C4-2B (cell line): Measurements from ENCODE around the gene IL17RB.

ENCODE experiments used
- H3K27ac ChIP-seq: fragments of 450-650 bp; 2 replicates; pipeline ENCODE4 v1.5.1; 2017
- ZFX ChIP-seq: fragments of 450-650 bp; IDR thresholded peaks from 2 replicates; pipeline ENCODE4 v1.6.1; 2017
- TF ChIP-seq, protein P1 (sequence below): fragments of 450-650 bp; conservative IDR thresholded peaks from 2 replicates; pipeline ENCODE4 v1.5.1; 2017; ENCODE audit warnings: mild to moderate bottlenecking

IL17RB gene

DNA sequence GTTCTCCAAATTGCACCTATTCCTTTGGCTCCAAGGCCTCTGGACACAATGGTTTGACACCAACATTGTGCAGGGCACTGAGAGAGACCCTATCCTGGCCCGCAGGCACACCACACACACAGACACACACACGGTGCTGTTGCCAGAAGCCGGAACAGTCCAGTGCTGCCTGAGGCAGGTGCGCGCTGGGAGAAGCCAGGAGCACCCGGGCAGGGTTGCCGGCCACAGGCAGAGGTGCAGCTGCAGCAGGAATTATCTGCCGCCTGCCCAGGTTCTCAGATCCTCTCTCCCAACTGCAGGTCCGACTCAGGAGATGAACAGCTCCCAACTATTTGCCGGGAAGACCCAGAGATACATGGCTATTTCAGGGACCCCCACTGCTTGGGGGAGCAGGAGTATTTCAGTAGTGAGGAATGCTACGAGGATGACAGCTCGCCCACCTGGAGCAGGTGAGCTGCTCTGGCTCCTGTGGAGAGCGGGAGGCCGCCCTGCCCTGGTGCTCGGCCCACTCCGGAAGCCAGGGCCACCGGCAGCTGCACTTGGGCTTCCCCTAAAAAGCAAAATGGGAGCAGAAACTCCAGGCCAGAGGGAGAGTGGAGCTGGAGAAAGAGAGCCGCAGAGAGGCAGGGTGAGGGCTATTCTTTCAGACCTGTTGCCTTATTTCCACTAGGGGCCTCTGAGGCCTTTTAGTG is 43.1 kb upstream of the IL17RB start:
- TF ChIP-seq ZFX: no peak
- TF ChIP-seq, protein P1, sequence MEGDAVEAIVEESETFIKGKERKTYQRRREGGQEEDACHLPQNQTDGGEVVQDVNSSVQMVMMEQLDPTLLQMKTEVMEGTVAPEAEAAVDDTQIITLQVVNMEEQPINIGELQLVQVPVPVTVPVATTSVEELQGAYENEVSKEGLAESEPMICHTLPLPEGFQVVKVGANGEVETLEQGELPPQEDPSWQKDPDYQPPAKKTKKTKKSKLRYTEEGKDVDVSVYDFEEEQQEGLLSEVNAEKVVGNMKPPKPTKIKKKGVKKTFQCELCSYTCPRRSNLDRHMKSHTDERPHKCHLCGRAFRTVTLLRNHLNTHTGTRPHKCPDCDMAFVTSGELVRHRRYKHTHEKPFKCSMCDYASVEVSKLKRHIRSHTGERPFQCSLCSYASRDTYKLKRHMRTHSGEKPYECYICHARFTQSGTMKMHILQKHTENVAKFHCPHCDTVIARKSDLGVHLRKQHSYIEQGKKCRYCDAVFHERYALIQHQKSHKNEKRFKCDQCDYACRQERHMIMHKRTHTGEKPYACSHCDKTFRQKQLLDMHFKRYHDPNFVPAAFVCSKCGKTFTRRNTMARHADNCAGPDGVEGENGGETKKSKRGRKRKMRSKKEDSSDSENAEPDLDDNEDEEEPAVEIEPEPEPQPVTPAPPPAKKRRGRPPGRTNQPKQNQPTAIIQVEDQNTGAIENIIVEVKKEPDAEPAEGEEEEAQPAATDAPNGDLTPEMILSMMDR: no peak
- no peak overlapping the region for H3K27ac ChIP-seq

GRCh38 chr3:53803816-53804695 is 42.3 kb upstream of the IL17RB start:
- TF ChIP-seq ZFX: no peak
- TF ChIP-seq, protein P1: no peak
- H3K27ac ChIP-seq: no peak overlapping the region

DNA sequence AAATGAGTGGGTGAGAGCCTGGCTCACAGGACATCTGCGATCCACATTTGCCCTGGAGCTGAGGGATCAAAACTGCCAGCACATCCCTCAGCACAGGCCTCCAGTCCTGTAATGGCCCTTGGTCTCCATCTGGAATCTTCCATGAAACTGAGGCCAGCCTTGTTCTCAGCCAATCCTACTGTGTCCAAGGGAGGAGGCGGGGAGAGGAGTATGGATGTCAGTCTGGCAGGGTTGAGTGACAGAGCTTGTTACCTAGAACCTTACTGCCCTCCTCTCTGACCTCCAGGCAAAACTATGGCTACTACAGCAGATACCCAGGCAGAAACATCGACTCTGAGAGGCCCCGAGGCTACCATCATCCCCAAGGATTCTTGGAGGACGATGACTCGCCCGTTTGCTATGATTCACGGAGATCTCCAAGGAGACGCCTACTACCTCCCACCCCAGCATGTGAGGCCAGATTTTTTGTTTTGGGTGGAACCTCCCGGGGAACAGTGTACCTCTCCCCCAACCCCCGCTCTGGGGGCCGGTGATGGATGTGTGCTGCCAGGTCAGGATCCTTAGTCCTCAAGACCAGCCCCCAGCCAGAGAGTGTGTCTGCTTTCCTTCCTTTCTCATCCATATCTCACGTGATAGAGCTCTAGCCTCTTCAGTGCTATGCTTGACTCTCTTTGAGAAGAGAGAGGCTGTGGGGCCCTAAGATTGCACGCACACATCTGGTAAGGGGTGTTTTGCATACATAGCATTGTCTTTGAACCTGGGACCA is 41.5 kb upstream of the IL17RB start:
- TF ChIP-seq ZFX: no peak
- TF ChIP-seq, protein P1: no peak
- H3K27ac ChIP-seq: no peak overlapping the region

DNA sequence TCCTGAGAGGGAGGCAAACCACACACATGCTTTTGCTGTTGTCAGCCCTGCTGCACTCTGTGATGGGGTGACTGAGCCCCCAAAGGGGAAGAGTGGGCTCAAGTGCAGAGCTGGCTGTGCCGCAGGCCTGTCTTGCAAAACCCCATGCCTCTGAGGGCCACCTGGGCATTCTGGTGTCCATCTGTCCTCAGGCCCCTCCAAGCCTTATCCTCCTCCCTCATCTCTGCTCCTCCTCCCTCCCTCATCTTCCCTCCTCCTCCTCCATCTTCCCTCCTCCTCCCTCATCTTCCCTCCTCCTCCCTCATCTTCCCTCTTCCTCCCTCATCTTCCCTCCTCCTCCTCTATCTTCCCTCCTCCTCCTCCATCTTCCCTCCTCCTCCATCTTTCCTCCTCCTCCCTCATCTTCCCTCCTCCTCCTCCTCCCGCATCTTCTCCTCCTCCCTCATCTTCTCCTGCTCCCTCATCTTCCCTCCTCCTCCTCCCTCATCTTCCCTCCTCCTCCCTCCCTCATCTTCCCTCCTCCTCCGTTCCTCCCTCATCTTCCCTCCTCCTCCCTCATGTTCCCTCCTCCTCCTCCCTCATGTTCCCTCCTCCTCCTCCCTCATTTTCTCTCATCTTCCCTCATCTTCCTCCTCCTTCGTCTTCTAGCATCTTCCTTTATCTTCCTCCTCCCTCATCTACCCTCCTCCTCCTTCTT is 40.8 kb upstream of the IL17RB start:
- H3K27ac ChIP-seq: no peak overlapping the region
- TF ChIP-seq, protein P1: no peak
- TF ChIP-seq ZFX: no peak

DNA sequence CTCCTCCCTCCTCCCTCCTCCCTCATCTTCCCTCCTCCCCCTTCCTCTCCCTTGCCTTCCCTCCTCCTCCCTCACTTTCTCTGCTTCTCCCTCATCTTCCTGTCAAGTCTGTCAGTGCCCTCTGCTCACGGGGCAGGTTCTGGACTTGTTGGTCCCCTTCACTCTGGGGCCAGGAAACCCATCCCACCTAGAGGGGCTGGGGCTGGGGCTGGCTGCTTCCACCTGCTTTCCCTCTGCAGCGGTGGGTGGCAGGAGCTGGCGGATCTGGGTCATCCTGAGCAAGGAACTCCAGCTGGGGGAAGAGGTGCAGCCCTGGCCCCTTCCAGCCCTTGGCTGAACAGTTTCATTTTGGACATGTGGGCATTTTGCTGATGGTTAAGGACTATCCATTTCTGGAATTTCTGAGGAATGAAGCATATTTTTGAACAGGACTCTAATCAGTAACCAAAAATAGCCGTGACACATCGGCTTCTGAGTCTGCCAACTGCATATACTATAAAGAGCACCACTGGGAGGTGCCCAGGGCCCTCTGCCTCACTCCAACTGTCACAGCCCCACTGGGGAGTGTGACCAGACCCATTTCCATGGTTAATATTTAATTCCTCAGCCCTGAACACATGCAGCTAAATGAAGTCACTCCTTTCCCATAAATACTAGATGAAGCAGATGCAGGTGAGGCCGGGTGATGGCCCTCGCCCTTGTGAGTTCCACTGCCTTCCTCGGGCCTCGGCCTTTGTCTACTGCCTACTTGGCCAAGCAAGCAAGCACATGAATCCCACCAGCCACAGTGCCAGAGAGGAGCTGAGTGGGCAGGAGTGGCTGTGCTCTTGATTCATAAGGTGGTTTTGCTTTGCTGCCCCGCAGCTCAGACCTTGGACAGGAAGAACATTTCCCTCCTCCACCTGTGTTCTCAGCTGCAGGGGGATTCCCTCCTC is 39.9 kb upstream of the IL17RB start:
- TF ChIP-seq ZFX: no peak
- TF ChIP-seq, protein P1: no peak
- no peak overlapping the region for H3K27ac ChIP-seq

- no peak for TF ChIP-seq ZFX
- TF ChIP-seq, protein P1: no peak
- no peak overlapping the region for H3K27ac ChIP-seq
These were observed 39.1 kb upstream of the IL17RB start for GRCh38 chr3:53807117-53807810.
